Liver (tissue), 3 donors: Measurements from ENCODE around the gene JPT1.

Source experiments
- ATF3 ChIP-seq: IDR thresholded peaks from 2 replicates; pipeline ENCODE4 v1.6.1; 2016; ENCODE audit warnings: antibody characterized with exemption
- CTCF ChIP-seq: fragments of 150-350 bp; IDR thresholded peaks from 2 replicates; pipeline ENCODE4 v1.5.1; 2017; ENCODE audit warnings: improper control_type of control experiment, low read depth, low read length; ENCODE audit not compliant: missing input control
- EGR1 ChIP-seq, 2 donors: IDR thresholded peaks; 2 replicates each; pipeline ENCODE4 v1.6.1; 2016 to 2018; ENCODE audit warnings: antibody characterized with exemption in 2 of 2, low read depth in 2 of 2
- FOXA2 ChIP-seq: IDR thresholded peaks from 2 replicates; pipeline ENCODE4 v1.6.1; 2016; ENCODE audit warnings: antibody characterized with exemption
- GABPA ChIP-seq, 2 donors: IDR thresholded peaks in 1 of 2; conservative IDR thresholded peaks in 1 of 2; 2 replicates each; pipeline ENCODE4 v1.6.1; 2016; ENCODE audit warnings: antibody characterized with exemption in 2 of 2, mild to moderate bottlenecking in 1 of 2, moderate library complexity in 1 of 2
- JUND ChIP-seq, 2 donors: IDR thresholded peaks; 2 replicates each; pipeline ENCODE4 v1.6.1; 2016; ENCODE audit warnings: antibody characterized with exemption in 2 of 2
- MAX ChIP-seq: IDR thresholded peaks from 2 replicates; pipeline ENCODE4 v1.6.1; 2016; ENCODE audit warnings: antibody characterized with exemption
- NR2F2 ChIP-seq: IDR thresholded peaks from 2 replicates; pipeline ENCODE4 v1.6.1; 2016; ENCODE audit warnings: antibody characterized with exemption
- RAD21 ChIP-seq, 2 donors: IDR thresholded peaks; 2 replicates each; pipeline ENCODE4 v1.6.1; 2016; ENCODE audit warnings: antibody characterized with exemption in 2 of 2, mild to moderate bottlenecking in 2 of 2
- REST ChIP-seq: IDR thresholded peaks from 2 replicates; pipeline ENCODE4 v1.6.1; 2016; ENCODE audit warnings: antibody characterized with exemption, mild to moderate bottlenecking
- RXRA ChIP-seq, 2 donors: IDR thresholded peaks; 2 replicates each; pipeline ENCODE4 v1.6.1; 2017 to 2018; ENCODE audit warnings: antibody characterized with exemption in 2 of 2, mild to moderate bottlenecking in 1 of 2
- SP1 ChIP-seq: IDR thresholded peaks from 2 replicates; pipeline ENCODE4 v1.6.1; 2018; ENCODE audit warnings: antibody characterized with exemption, mild to moderate bottlenecking
- TAF1 ChIP-seq: conservative IDR thresholded peaks from 2 replicates; pipeline ENCODE4 v1.6.1; 2016; ENCODE audit warnings: antibody characterized with exemption, mild to moderate bottlenecking
- ZBTB33 ChIP-seq: IDR thresholded peaks from 2 replicates; pipeline ENCODE4 v1.6.1; 2016; ENCODE audit warnings: antibody characterized with exemption
- donor health status: healthy.
- donor health status: healthy.

- TF ChIP-seq CTCF (no peak), REST (no peak), MAX (no peak), GABPA (IDR thresholded peaks at IDR 0.05 in 1 of 2, conservative IDR thresholded peaks at IDR 0.05 in 1 of 2) (no peak), JUND (IDR thresholded peaks at IDR 0.05) (no peak), ZBTB33 (no peak), TAF1 (no peak), RXRA (IDR thresholded peaks at IDR 0.05) (no peak), ATF3 (no peak), SP1 (no peak), EGR1 (IDR thresholded peaks at IDR 0.05; ENCODE audit: low read depth in 2 of 2) (no peak), FOXA2 (no peak), RAD21 (IDR thresholded peaks at IDR 0.05) (no peak), NR2F2 (no peak)
Measured at GRCh38 chr17:75110234-75110937, 43.9 kb downstream of the JPT1 start.
